HG03565 (cell line): ENCODE results near the gene TGIF2.
A peak's percentile ranks its signal among the peaks of the same experiment; 100 is the strongest.
"Not testable (repeated sequence)": the region's sequence is repeated elsewhere in the genome, so short reads cannot be mapped to it uniquely, and the experiment has no call there.

Experiments used
- ATAC-seq: cut with Tn5 transposase; IDR thresholded peaks from one replicate; pipeline ENCODE4 v1.9.1; 2021; ENCODE audit warnings: mild to moderate bottlenecking, moderate library complexity; ENCODE audit not compliant: unreplicated experiment

The TGIF2 gene

GRCh38 chr20:36576081-36576445 lies 2.7 kb downstream of the TGIF2 start:
- ATAC-seq = no peak

- no peak for ATAC-seq
These were observed 5.1 kb downstream of the TGIF2 start for GRCh38 chr20:36578356-36579041.

GRCh38 chr20:36579996-36580545 lies 6.7 kb downstream of the TGIF2 start:
- no peak for ATAC-seq

GRCh38 chr20:36582322-36582721 lies 8.9 kb downstream of the TGIF2 start:
- no peak for ATAC-seq

- no peak for ATAC-seq
These were observed 9.4 kb downstream of the TGIF2 start for GRCh38 chr20:36582821-36583220.

GRCh38 chr20:36584018-36584481 lies 10.7 kb downstream of the TGIF2 start:
- ATAC-seq = no peak

- no peak for ATAC-seq
These were observed 12.2 kb downstream of the TGIF2 start for GRCh38 chr20:36585410-36586125.

- no peak for ATAC-seq
These were observed 14.1 kb downstream of the TGIF2 start for GRCh38 chr20:36587388-36588070.

GRCh38 chr20:36591281-36591680 lies 17.9 kb downstream of the TGIF2 start:
- ATAC-seq = no peak

- no peak for ATAC-seq
These were observed 18.7 kb downstream of the TGIF2 start for GRCh38 chr20:36591854-36592641.

- no peak for ATAC-seq
These were observed 20.0 kb downstream of the TGIF2 start for GRCh38 chr20:36593347-36593929.

GRCh38 chr20:36599912-36600345 lies 26.5 kb downstream of the TGIF2 start:
- no peak for ATAC-seq

GRCh38 chr20:36601540-36601939 lies 28.1 kb downstream of the TGIF2 start:
- ATAC-seq = no peak

GRCh38 chr20:36604952-36605398 lies 31.6 kb downstream of the TGIF2 start:
- peak; percentile 18 for ATAC-seq

- ATAC-seq = peak; percentile 82
These were observed 32.2 kb downstream of the TGIF2 start, which contains the start of gene RAB5IF for GRCh38 chr20:36605399-36606157. Gene RAB5IF, plus strand, starts transcription at chr20:36605779. Its CDS starts 173 bp downstream, at chr20:36605952.

- ATAC-seq = no peak
These were observed 33.0 kb downstream of the TGIF2 start for GRCh38 chr20:36606158-36607066.

- no peak for ATAC-seq
These were observed 34.4 kb downstream of the TGIF2 start for GRCh38 chr20:36607586-36608387.

GRCh38 chr20:36608388-36608728 lies 35.0 kb downstream of the TGIF2 start:
- ATAC-seq = not testable (repeated sequence)
